Loucy (cell line): ENCODE measurements around the gene INS.

Experiments used
- H2AFZ ChIP-seq: fragments of 200-600 bp; sonication (generic); 2 replicates; pipeline ENCODE4 v1.6.0; 2016; ENCODE audit warnings: antibody characterized with exemption, mild to moderate bottlenecking, low read length, moderate library complexity
- H3F3A ChIP-seq: fragments of 200-600 bp; 2 replicates; pipeline ENCODE4 v1.6.0; 2016; ENCODE audit warnings: antibody characterized with exemption, low read depth, mild to moderate bottlenecking
- H3K27me3 ChIP-seq: fragments of 200-600 bp; sonication (generic); 2 replicates; pipeline ENCODE4 v1.6.1; 2014; ENCODE audit warnings: low read length, mild to moderate bottlenecking; ENCODE audit not compliant: insufficient read depth, poor library complexity, severe bottlenecking
- H3K36me3 ChIP-seq: fragments of 200-600 bp; sonication (generic); 2 replicates; pipeline ENCODE4 v1.6.1; 2016; ENCODE audit warnings: low read length; ENCODE audit not compliant: insufficient read depth
- H3K4me1 ChIP-seq: fragments of 200-600 bp; sonication (generic); 2 replicates; pipeline ENCODE4 v1.5.1; 2014; ENCODE audit warnings: low read length, mild to moderate bottlenecking; ENCODE audit not compliant: insufficient read depth, poor library complexity, severe bottlenecking
- H3K4me2 ChIP-seq: fragments of 200-600 bp; sonication (generic); 2 replicates; pipeline ENCODE4 v1.6.0; 2014; ENCODE audit warnings: antibody characterized with exemption, low read length, low read depth, mild to moderate bottlenecking; ENCODE audit not compliant: poor library complexity, severe bottlenecking
- H3K4me3 ChIP-seq: fragments of 200-600 bp; sonication (generic); 2 replicates; pipeline ENCODE4 v1.5.1; 2014; ENCODE audit warnings: low read length, mild to moderate bottlenecking, mixed read lengths; ENCODE audit not compliant: poor library complexity, severe bottlenecking
- H3K79me2 ChIP-seq: fragments of 200-600 bp; sonication (generic); 2 replicates; pipeline ENCODE4 v1.6.1; 2014; ENCODE audit warnings: low read length; ENCODE audit not compliant: insufficient read depth
- H3K9ac ChIP-seq: fragments of 200-600 bp; sonication (generic); 2 replicates; pipeline ENCODE4 v1.6.0; 2014; ENCODE audit warnings: mild to moderate bottlenecking, low read depth, low read length, moderate library complexity; ENCODE audit not compliant: poor library complexity, severe bottlenecking
- H3K9me2 ChIP-seq: fragments of 200-600 bp; sonication (generic); replicated peaks from 2 replicates; pipeline ENCODE4 v1.6.1; 2016; ENCODE audit warnings: low read depth, low read length, mixed read lengths
- H3K9me3 ChIP-seq: fragments of 200-600 bp; sonication (generic); 2 replicates; pipeline ENCODE4 v1.6.1; 2014; ENCODE audit warnings: mild to moderate bottlenecking, antibody characterized with exemption, low read length, low read depth; ENCODE audit not compliant: insufficient read depth
- H4K20me1 ChIP-seq: fragments of 200-600 bp; sonication (generic); 2 replicates; pipeline ENCODE4 v1.6.0; 2014; ENCODE audit warnings: antibody characterized with exemption, low read length, mild to moderate bottlenecking; ENCODE audit not compliant: insufficient read depth, poor library complexity, severe bottlenecking
- CTCF ChIP-seq: fragments of 200-600 bp; sonication (generic); conservative IDR thresholded peaks from 2 replicates; pipeline ENCODE4 v1.5.1; 2014; ENCODE audit warnings: mild to moderate bottlenecking, antibody characterized with exemption, low read length
- EZH2phosphoT487 ChIP-seq: fragments of 200-600 bp; IDR thresholded peaks from 2 replicates; pipeline ENCODE4 v1.6.1; 2018; ENCODE audit warnings: antibody characterized with exemption, mild to moderate bottlenecking, moderate library complexity, borderline replicate concordance

The INS gene

GRCh38 chr11:2138431-2139122 is 22.4 kb downstream of the INS start:
- Histone ChIP-seq H3F3A (no peaks in the 10 kb centered on the region), H3K9ac (no peak overlapping the region), H3K79me2 (no peaks in the 10 kb centered on the region), H3K4me1 (no peaks in the 10 kb centered on the region), H3K36me3 (no peaks in the 10 kb centered on the region), H4K20me1 (no peaks in the 10 kb centered on the region), H3K4me2 (no peak overlapping the region), H3K4me3 (no peak overlapping the region), H3K27me3 (no peaks in the 10 kb centered on the region), H2AFZ (no peak overlapping the region), H3K9me3 (no peaks in the 10 kb centered on the region), H3K9me2 (no peaks in the 10 kb centered on the region)
- TF ChIP-seq EZH2phosphoT487 (no peak), CTCF (no peak)

DNA sequence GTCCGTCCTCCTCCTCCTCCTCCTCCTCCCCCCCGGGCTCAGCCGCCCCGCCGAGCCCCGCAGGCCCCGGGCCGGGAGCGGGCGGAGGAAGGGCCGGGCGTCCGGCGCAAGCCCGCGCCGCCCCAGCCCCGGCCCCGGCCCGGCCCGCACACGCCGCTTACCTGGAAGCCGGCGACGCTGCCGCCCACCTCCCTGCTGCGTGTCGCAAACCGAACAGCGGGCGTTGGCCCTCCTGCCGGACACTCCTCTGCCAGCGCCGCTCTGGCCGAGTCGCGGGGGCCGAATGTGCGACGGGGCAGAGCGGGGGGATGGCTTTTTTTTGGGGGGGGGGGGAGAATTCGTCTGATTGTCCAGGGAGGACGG is 23.0 kb downstream of the INS start:
- Histone ChIP-seq H3K79me2 (no peaks in the 10 kb centered on the region), H3K4me1 (no peaks in the 10 kb centered on the region), H3K9me2 (no peaks in the 10 kb centered on the region), H3K36me3 (no peaks in the 10 kb centered on the region), H3K9ac (no peak overlapping the region), H3K4me2 (no peak overlapping the region), H3K27me3 (no peaks in the 10 kb centered on the region), H3K4me3 (no peak overlapping the region), H3K9me3 (no peaks in the 10 kb centered on the region), H3F3A (no peaks in the 10 kb centered on the region), H2AFZ (no peak overlapping the region), H4K20me1 (no peaks in the 10 kb centered on the region)
- TF ChIP-seq CTCF (no peak), EZH2phosphoT487 (no peak)

DNA sequence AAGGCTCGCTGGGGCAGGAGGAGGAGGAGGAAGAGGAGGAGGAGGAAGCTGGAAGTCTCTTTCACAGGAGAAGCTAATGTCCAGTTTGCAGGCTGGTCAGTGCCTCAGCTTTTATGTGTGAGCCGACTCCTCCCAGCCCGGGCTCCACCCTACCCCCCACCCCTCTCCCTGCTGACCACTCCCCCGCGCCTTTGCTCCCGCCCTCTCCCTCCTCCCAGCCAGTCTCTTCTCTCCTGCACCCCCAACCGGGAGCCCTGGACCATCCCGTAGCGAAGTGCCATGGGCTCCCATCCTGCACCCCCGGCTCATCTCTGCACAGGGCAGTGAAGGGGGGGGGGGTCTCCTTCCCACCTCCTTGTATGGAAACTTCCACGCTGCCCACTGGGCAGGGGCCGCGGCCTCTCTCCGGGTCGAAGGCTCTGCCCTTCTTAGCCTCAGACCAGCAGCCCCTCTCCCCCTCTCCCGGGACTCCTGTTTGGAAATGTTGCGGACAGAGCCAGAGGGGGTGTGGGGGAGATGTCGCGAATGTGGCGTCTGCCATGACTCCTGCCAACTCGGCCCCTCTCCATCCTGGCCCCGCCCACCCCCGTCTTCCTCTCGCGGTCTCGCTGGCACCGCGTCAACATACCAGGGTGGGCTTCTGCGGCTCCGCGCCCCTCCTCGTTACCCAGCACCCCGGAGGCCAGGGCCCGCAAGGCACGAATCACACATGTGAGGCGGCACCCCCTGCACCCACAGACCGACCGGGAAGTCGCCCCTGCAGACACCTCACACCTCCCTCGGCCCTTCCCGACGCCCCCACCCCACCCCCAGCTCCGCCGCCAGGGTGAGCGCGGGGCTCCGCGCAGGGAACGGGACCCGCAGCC is 23.6 kb downstream of the INS start:
- Histone ChIP-seq H3K27me3 (no peaks in the 10 kb centered on the region), H3K4me1 (no peaks in the 10 kb centered on the region), H3K9me3 (no peaks in the 10 kb centered on the region), H3K4me3 (no peak overlapping the region), H3K9ac (no peak overlapping the region), H3K4me2 (no peak overlapping the region), H3F3A (no peaks in the 10 kb centered on the region), H2AFZ (no peak overlapping the region), H3K36me3 (no peaks in the 10 kb centered on the region), H3K79me2 (no peaks in the 10 kb centered on the region), H4K20me1 (no peaks in the 10 kb centered on the region), H3K9me2 (no peaks in the 10 kb centered on the region)
- TF ChIP-seq EZH2phosphoT487 (no peak), CTCF (no peak)
